Smooth muscle cell (in vitro differentiated cells): ENCODE data around the gene STARD8. TPM values are rescaled to one million over a fixed set of nuclear protein-coding genes. Genes with fewer than 3 reads are reported as not detected.

Source experiments
- DNase-seq: peaks from one replicate; lab custom pipeline; 2025; ENCODE audit not compliant: unreplicated experiment; lab: John Stamatoyannopoulos, UW
- H2AFZ ChIP-seq: fragments of 200-600 bp; sonication (generic); 2 replicates; pipeline ENCODE4 v1.6.0; 2016; ENCODE audit warnings: antibody characterized with exemption, low read depth, mild to moderate bottlenecking
- H3F3A ChIP-seq: fragments of 200-600 bp; sonication (generic); 2 replicates; pipeline ENCODE4 v1.6.0; 2017; ENCODE audit warnings: antibody characterized with exemption, low read depth
- H3K27ac ChIP-seq: fragments of 200-600 bp; sonication (generic); 2 replicates; pipeline ENCODE4 v1.5.1; 2016; ENCODE audit warnings: low read depth, mild to moderate bottlenecking
- H3K27me3 ChIP-seq: fragments of 200-600 bp; sonication (generic); 2 replicates; pipeline ENCODE4 v1.6.1; 2016; ENCODE audit warnings: low read depth, mild to moderate bottlenecking
- H3K36me3 ChIP-seq: fragments of 200-600 bp; sonication (generic); 2 replicates; pipeline ENCODE4 v1.5.1; 2016; ENCODE audit warnings: low read depth
- H3K4me1 ChIP-seq: fragments of 200-600 bp; sonication (generic); 2 replicates; pipeline ENCODE4 v1.5.1; 2016; ENCODE audit warnings: low read depth
- H3K4me2 ChIP-seq: fragments of 200-600 bp; sonication (generic); 2 replicates; pipeline ENCODE4 v1.6.0; 2016; ENCODE audit warnings: mild to moderate bottlenecking
- H3K4me3 ChIP-seq: fragments of 200-600 bp; sonication (generic); 2 replicates; pipeline ENCODE4 v1.5.1; 2016; ENCODE audit warnings: mild to moderate bottlenecking
- H3K79me2 ChIP-seq: fragments of 200-600 bp; sonication (generic); 2 replicates; pipeline ENCODE4 v1.6.0; 2016; ENCODE audit warnings: low read depth, mild to moderate bottlenecking
- H3K9ac ChIP-seq: fragments of 200-600 bp; sonication (generic); 2 replicates; pipeline ENCODE4 v1.6.0; 2016; ENCODE audit warnings: low read depth
- H3K9me3 ChIP-seq: fragments of 200-600 bp; sonication (generic); replicated peaks from 2 replicates; pipeline ENCODE4 v1.5.1; 2016; ENCODE audit warnings: low read depth
- H4K20me1 ChIP-seq: fragments of 200-600 bp; sonication (generic); 2 replicates; pipeline ENCODE4 v1.6.0; 2016; ENCODE audit warnings: low read depth
- WGBS: methylation state at CpG from one replicate; pipeline ENCODE4 v1.1.7; 2016; ENCODE audit warnings: low lambda C conversion rate; 5-methylcytosine and 5-hydroxymethylcytosine counted together
- polyA plus RNA-seq: library from polyadenylated mRNA; unstranded; fragments of >200 nt; fragmentation: Nextera tagmentation; extraction: Ambion mirVana; gene quantifications from 2 replicates; pipeline ENCODE4 v1.2.1, GENCODE V29; 2016
- total RNA-seq: library from RNA; depleted of rRNA; stranded (reverse); fragments of >200 nt; gene quantifications from 2 replicates; pipeline ENCODE4 v1.2.3, GENCODE V29; 2014
- TF ChIP-seq, protein P1 (sequence below): fragments of 200-600 bp; sonication (generic); IDR thresholded peaks from 2 replicates; pipeline ENCODE4 v1.5.1; 2017; ENCODE audit warnings: borderline replicate concordance, mild to moderate bottlenecking, antibody characterized with exemption; ENCODE audit not compliant: insufficient read depth, poor library complexity, severe bottlenecking

Gene STARD8
- total and polyA plus RNA-seq, 2 experiments from 2014 or later, result 0.27 to 0.38 TPM

GRCh38 chrX:68723491-68724155 lies 76.2 kb downstream of the STARD8 start:
- Histone ChIP-seq H3K79me2 (no peaks in the 10 kb centered on the region), H3K9ac (no peak overlapping the region), H3K9me3 (no peaks in the 10 kb centered on the region), H4K20me1 (no peaks in the 10 kb centered on the region), H3K27me3 (no peaks in the 10 kb centered on the region), H3K27ac (no peak overlapping the region), H3K4me1 (no peaks in the 10 kb centered on the region), H3K4me3 (no peak overlapping the region), H3K4me2 (no peak overlapping the region), H2AFZ (no peak overlapping the region), H3K36me3 (no peaks in the 10 kb centered on the region), H3F3A (no peaks in the 10 kb centered on the region)
- no peak for DNase-seq
- 88% methylated on average over 24 of the region's 24 CpGs for WGBS
- TF ChIP-seq, protein P1, sequence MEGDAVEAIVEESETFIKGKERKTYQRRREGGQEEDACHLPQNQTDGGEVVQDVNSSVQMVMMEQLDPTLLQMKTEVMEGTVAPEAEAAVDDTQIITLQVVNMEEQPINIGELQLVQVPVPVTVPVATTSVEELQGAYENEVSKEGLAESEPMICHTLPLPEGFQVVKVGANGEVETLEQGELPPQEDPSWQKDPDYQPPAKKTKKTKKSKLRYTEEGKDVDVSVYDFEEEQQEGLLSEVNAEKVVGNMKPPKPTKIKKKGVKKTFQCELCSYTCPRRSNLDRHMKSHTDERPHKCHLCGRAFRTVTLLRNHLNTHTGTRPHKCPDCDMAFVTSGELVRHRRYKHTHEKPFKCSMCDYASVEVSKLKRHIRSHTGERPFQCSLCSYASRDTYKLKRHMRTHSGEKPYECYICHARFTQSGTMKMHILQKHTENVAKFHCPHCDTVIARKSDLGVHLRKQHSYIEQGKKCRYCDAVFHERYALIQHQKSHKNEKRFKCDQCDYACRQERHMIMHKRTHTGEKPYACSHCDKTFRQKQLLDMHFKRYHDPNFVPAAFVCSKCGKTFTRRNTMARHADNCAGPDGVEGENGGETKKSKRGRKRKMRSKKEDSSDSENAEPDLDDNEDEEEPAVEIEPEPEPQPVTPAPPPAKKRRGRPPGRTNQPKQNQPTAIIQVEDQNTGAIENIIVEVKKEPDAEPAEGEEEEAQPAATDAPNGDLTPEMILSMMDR, result no peak

DNA sequence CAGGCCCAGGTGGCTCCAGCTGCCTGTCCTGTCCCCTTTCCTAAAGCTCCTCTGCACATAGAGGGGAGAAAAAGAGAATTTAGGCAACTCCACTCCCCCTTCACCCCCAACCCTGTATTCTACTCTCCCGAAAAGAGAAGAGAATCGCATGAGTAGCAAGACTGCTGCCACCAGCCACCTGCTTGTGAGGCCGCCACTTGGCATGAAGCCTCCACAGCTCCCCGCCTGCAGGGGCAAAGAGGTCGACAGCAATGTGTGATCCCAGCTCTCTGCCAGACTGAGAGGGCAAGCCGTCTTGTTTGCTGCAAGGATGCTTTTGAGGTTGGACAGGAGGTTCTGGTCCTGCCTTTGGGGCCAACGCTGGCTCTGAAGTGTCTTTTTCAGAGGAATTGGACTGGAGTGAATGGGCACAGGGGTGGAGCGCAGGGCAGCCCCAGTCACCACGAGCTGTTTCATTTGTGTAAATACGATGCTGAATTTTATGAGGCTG lies 77.1 kb downstream of the STARD8 start:
- TF ChIP-seq, protein P1, result no peak
- H2AFZ ChIP-seq, result no peak overlapping the region
- H3F3A ChIP-seq, result no peaks in the 10 kb centered on the region
- H3K9me3 ChIP-seq, result no peaks in the 10 kb centered on the region
- H3K36me3 ChIP-seq, result no peaks in the 10 kb centered on the region
- 85% methylated on average over 10 of the region's 10 CpGs for WGBS
- H3K27ac ChIP-seq, result no peak overlapping the region
- no peaks in the 10 kb centered on the region for H3K79me2 ChIP-seq
- no peaks in the 10 kb centered on the region for H4K20me1 ChIP-seq
- no peak overlapping the region for H3K9ac ChIP-seq
- no peak for DNase-seq
- H3K4me2 ChIP-seq, result no peak overlapping the region
- no peaks in the 10 kb centered on the region for H3K4me1 ChIP-seq
- H3K4me3 ChIP-seq, result no peak overlapping the region
- no peaks in the 10 kb centered on the region for H3K27me3 ChIP-seq

GRCh38 chrX:68725756-68726365 lies 78.4 kb downstream of the STARD8 start:
- H3F3A ChIP-seq, result no peaks in the 10 kb centered on the region
- no peak overlapping the region for H3K4me3 ChIP-seq
- H3K9ac ChIP-seq, result no peak overlapping the region
- 82% methylated on average over 4 of the region's 4 CpGs for WGBS
- TF ChIP-seq, protein P1, result no peak
- DNase-seq, result no peak
- no peaks in the 10 kb centered on the region for H3K79me2 ChIP-seq
- H2AFZ ChIP-seq, result no peak overlapping the region
- H3K4me1 ChIP-seq, result no peaks in the 10 kb centered on the region
- H3K4me2 ChIP-seq, result no peak overlapping the region
- H3K27ac ChIP-seq, result no peak overlapping the region
- H4K20me1 ChIP-seq, result no peaks in the 10 kb centered on the region
- no peaks in the 10 kb centered on the region for H3K27me3 ChIP-seq
- H3K36me3 ChIP-seq, result no peaks in the 10 kb centered on the region
- H3K9me3 ChIP-seq, result no peaks in the 10 kb centered on the region

- Histone ChIP-seq H3F3A (no peaks in the 10 kb centered on the region), H3K79me2 (no peaks in the 10 kb centered on the region), H3K4me3 (no peak overlapping the region), H3K9me3 (no peaks in the 10 kb centered on the region), H3K9ac (no peak overlapping the region), H2AFZ (no peak overlapping the region), H4K20me1 (no peaks in the 10 kb centered on the region), H3K4me2 (no peak overlapping the region), H3K27ac (no peak overlapping the region), H3K27me3 (no peaks in the 10 kb centered on the region), H3K4me1 (no peaks in the 10 kb centered on the region), H3K36me3 (no peaks in the 10 kb centered on the region)
- 72% methylated on average over 7 of the region's 7 CpGs for WGBS
- TF ChIP-seq, protein P1, result no peak
- no peak for DNase-seq
Measured at GRCh38 chrX:68726366-68726765, 78.9 kb downstream of the STARD8 start.
